SJCRH30 (cell line): ENCODE measurements around the gene TMEM203. TPM values are rescaled to one million over a fixed set of nuclear protein-coding genes. Genes with fewer than 3 reads are reported as not detected.

ENCODE experiments used
- DNase-seq, 2 experiments: peaks; one replicate each; pipeline ENCODE4 v3.0.0-alpha.2; 2015 to 2020
- H3K27ac ChIP-seq: fragments of 250-450 bp; sonication (Bioruptor Pico); 2 replicates; pipeline ENCODE4 v1.5.1; 2020; ENCODE audit warnings: mild to moderate bottlenecking, moderate library complexity
- H3K27me3 ChIP-seq: fragments of 250-450 bp; sonication (Bioruptor Pico); 2 replicates; pipeline ENCODE4 v1.5.1; 2020; ENCODE audit warnings: mild to moderate bottlenecking, moderate library complexity
- H3K36me3 ChIP-seq: fragments of 250-450 bp; sonication (Bioruptor Pico); 2 replicates; pipeline ENCODE4 v1.5.1; 2020; ENCODE audit warnings: mild to moderate bottlenecking, moderate library complexity
- H3K4me1 ChIP-seq: fragments of 250-450 bp; sonication (Bioruptor Pico); 2 replicates; pipeline ENCODE4 v1.5.1; 2020; ENCODE audit warnings: mild to moderate bottlenecking, moderate library complexity
- H3K4me3 ChIP-seq: fragments of 250-450 bp; sonication (Bioruptor Pico); 2 replicates; pipeline ENCODE4 v1.5.1; 2020; ENCODE audit warnings: mild to moderate bottlenecking, moderate library complexity
- H3K9me3 ChIP-seq: fragments of 250-450 bp; sonication (Bioruptor Pico); replicated peaks from 2 replicates; pipeline ENCODE4 v1.5.1; 2020; ENCODE audit warnings: mild to moderate bottlenecking, moderate library complexity
- total RNA-seq: library from RNA; depleted of rRNA; stranded (reverse); fragments of >200 nt; shearing (Covaris generic); gene quantifications from 2 replicates; pipeline ENCODE4 v1.2.3, GENCODE V29; 2014; rRNA removed

Gene TMEM203
- total RNA-seq = 57.3 and 60.5 TPM in 2 replicates

GRCh38 chr9:137205126-137206069, at the start of gene TMEM203, which contains the start of gene NDOR1:
TSS of gene TMEM203 (minus strand) at chr9:137205648. CDS start at chr9:137205414, 234 bp downstream.
TSS of gene NDOR1 (plus strand) at chr9:137205700. CDS start at chr9:137205778, 78 bp downstream.
- peak within 1 kb of the TSS; percentile 94 for H3K4me3 ChIP-seq
- H3K4me1 ChIP-seq = peaks cover 12% of the 10 kb centered on the region
- DNase-seq = peak; percentile 92
- H3K36me3 ChIP-seq = peaks cover 9% of the 10 kb centered on the region
- peak within 1 kb of the TSS; percentile 55 for H3K27ac ChIP-seq
- no peaks in the 10 kb centered on the region for H3K27me3 ChIP-seq
- no peaks in the 10 kb centered on the region for H3K9me3 ChIP-seq

GRCh38 chr9:137254624-137255447, 49.4 kb upstream of the TMEM203 start, which contains the start of gene NELFB:
TSS of gene NELFB (plus strand) at chr9:137255327.
- peaks cover 8% of the 10 kb centered on the region for H3K4me1 ChIP-seq
- H3K27me3 ChIP-seq = peaks cover 4% of the 10 kb centered on the region
- peak within 1 kb of the TSS; percentile 98 for H3K4me3 ChIP-seq
- peak within 1 kb of the TSS; percentile 37; the same call in 1 of the 2 replicates for H3K27ac ChIP-seq
- H3K9me3 ChIP-seq = no peaks in the 10 kb centered on the region
- H3K36me3 ChIP-seq = peaks cover 9% of the 10 kb centered on the region; the same call in 1 of the 2 replicates
- peak; percentile 93 to 94 for DNase-seq

- no peaks in the 10 kb centered on the region for H3K9me3 ChIP-seq
- peak overlapping the region; percentile 98 for H3K4me3 ChIP-seq
- H3K27ac ChIP-seq = no peak overlapping the region
- H3K4me1 ChIP-seq = peaks cover 8% of the 10 kb centered on the region
- peaks cover 8% of the 10 kb centered on the region; the same call in 1 of the 2 replicates for H3K36me3 ChIP-seq
- H3K27me3 ChIP-seq = peaks cover 10% of the 10 kb centered on the region
- peak in 1 of 2 experiments; percentile 41 for DNase-seq
These were observed 48.5 kb upstream of the TMEM203 start for GRCh38 chr9:137253717-137254623.

- Histone ChIP-seq H3K4me1 (peaks cover 8% of the 10 kb centered on the region), H3K27me3 (peaks cover 15% of the 10 kb centered on the region), H3K27ac (no peak overlapping the region), H3K36me3 (0 out of 2 replicates have a peak, but pooled peaks cover 3% of the 10 kb centered on the region), H3K4me3 (no peak overlapping the region), H3K9me3 (no peaks in the 10 kb centered on the region)
- no peak for DNase-seq
These were observed 47.4 kb upstream of the TMEM203 start for GRCh38 chr9:137252555-137253506.

- Histone ChIP-seq H3K4me1 (peaks cover 14% of the 10 kb centered on the region), H3K4me3 (no peak overlapping the region), H3K36me3 (0 out of 2 replicates have a peak, but pooled peaks cover 3% of the 10 kb centered on the region), H3K27me3 (peaks cover 18% of the 10 kb centered on the region), H3K27ac (no peak overlapping the region), H3K9me3 (no peaks in the 10 kb centered on the region)
- DNase-seq = no peak
These were observed 46.2 kb upstream of the TMEM203 start for GRCh38 chr9:137251490-137252268.

DNA sequence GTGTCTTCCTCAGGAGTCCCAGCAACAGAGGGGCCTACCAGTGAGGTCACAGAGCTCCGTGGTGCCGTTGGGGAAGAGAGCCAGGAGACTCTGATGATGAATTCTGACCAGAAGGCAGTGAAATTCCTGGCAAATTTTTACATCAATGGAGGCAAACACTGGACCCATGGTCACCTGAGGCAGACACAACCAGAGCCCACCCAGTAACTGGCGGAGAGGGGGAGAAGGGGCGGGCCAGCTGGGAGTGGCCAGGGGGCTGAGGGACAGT, 45.7 kb upstream of the TMEM203 start, which contains the start of gene STPG3:
Gene STPG3, plus strand, starts transcription at position 93 of the 268 bp plus-strand sequence. Its CDS starts 1 bp downstream, at position 94.
- peaks cover 18% of the 10 kb centered on the region for H3K27me3 ChIP-seq
- no peak for DNase-seq
- no peak within 1 kb of the TSS for H3K27ac ChIP-seq
- H3K36me3 ChIP-seq = 0 out of 2 replicates have a peak, but pooled peaks cover under 1% of the 10 kb centered on the region
- H3K9me3 ChIP-seq = no peaks in the 10 kb centered on the region
- H3K4me3 ChIP-seq = no peak within 1 kb of the TSS
- H3K4me1 ChIP-seq = peaks cover 13% of the 10 kb centered on the region

DNA sequence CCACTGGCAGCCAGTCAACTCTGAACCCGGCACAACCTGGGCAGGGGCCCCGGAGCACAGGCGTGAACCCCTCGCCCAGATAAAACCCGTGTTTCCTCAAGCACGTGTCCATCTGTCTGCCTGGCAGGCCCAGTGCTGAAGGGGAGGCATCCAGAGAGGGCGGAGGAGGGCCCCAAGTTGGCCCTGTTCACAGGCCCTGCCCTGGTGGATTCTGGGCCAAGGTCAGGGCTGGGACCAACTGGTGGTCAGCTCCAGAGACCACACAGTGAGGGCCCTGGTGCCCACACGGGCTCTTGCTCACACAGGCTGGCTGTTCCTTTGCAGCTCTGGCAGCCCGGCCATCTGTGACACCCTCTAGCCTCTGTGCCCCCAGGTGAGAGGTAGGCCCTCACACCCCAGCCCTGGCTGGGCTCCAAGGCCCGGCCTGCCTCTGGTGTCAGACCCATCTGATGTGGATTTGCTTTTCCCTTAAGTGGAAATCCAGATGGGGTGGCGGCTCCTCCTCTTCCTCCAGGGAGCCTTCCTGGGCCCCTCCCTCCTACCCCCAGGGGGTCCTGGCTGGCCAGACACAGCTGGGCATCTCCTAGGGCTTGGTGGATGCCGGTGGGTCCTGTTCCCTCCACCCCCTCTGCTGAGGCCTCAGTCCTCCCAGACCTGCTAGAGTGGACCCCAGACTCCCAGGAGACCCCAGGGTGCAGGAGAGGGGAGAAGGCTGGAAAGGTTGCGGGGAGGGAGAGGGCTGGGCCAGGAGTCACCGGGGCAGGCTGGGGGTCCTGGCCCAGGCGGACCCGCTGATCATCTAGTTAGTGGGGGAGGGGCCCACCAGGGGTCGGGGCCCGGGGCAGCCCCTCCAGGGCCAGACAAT, 45.1 kb upstream of the TMEM203 start:
- H3K27ac ChIP-seq = no peak overlapping the region
- no peaks in the 10 kb centered on the region for H3K36me3 ChIP-seq
- no peak overlapping the region for H3K4me3 ChIP-seq
- no peak for DNase-seq
- peaks cover 11% of the 10 kb centered on the region for H3K4me1 ChIP-seq
- no peaks in the 10 kb centered on the region for H3K9me3 ChIP-seq
- peaks cover 18% of the 10 kb centered on the region for H3K27me3 ChIP-seq

- Histone ChIP-seq H3K4me3 (no peak overlapping the region), H3K27me3 (peaks cover 18% of the 10 kb centered on the region), H3K36me3 (peaks cover 10% of the 10 kb centered on the region), H3K9me3 (no peaks in the 10 kb centered on the region), H3K4me1 (peaks cover 8% of the 10 kb centered on the region; the same call in 1 of the 2 replicates), H3K27ac (no peak overlapping the region)
- no peak for DNase-seq
These were observed 42.4 kb upstream of the TMEM203 start for GRCh38 chr9:137247916-137248175.

DNA sequence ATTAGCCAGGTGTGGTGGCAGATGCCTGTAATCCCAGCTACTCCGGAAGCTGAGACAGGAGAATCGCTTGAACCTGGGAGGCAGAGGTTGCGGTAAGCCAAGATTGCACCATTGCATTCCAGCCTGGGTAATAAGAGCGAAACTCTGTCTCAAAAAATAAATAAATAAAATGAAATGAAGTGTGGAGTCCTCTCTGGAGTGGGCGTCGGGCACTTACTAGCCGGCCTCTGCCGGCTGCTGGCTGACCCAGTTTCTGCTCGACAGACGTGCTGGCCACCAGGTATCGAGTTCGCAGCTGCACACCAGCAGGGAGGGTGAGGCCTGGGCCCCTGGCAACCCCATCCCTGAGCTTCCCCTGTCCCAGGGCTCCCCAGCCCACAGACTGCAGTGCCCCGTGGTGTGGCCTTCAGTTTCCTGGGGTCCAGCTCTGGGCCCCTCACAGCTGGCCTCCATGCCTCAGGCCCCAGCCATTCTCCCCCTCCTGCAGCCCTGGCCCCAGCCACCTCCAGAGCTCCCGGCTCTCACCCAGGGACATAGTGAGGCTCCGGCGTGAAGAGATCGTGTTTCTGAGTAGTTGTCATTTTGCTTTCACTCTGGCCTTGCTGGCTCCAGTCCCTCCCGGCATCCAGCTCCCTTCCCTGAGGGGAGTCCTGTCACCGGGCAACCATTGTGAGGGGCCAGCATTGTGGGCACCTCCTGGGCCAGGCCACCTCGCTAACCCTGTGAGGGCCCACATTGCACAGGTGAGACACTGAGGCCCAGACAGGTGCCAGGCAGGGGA, 41.9 kb upstream of the TMEM203 start:
- Histone ChIP-seq H3K4me3 (no peak overlapping the region), H3K27ac (no peak overlapping the region), H3K9me3 (no peaks in the 10 kb centered on the region), H3K27me3 (peaks cover 18% of the 10 kb centered on the region), H3K4me1 (peaks cover 11% of the 10 kb centered on the region; the same call in 1 of the 2 replicates), H3K36me3 (peaks cover 15% of the 10 kb centered on the region)
- peak in 1 of 2 experiments; percentile 52 for DNase-seq

- H3K9me3 ChIP-seq = no peaks in the 10 kb centered on the region
- peaks cover 18% of the 10 kb centered on the region for H3K27me3 ChIP-seq
- H3K4me3 ChIP-seq = no peak overlapping the region
- no peak overlapping the region for H3K27ac ChIP-seq
- peaks cover 23% of the 10 kb centered on the region for H3K36me3 ChIP-seq
- peaks cover 11% of the 10 kb centered on the region; the same call in 1 of the 2 replicates for H3K4me1 ChIP-seq
- DNase-seq = no peak
These were observed 40.3 kb upstream of the TMEM203 start for GRCh38 chr9:137245450-137246421.
